Measurements from ENCODE around the gene SWI5.

DNA sequence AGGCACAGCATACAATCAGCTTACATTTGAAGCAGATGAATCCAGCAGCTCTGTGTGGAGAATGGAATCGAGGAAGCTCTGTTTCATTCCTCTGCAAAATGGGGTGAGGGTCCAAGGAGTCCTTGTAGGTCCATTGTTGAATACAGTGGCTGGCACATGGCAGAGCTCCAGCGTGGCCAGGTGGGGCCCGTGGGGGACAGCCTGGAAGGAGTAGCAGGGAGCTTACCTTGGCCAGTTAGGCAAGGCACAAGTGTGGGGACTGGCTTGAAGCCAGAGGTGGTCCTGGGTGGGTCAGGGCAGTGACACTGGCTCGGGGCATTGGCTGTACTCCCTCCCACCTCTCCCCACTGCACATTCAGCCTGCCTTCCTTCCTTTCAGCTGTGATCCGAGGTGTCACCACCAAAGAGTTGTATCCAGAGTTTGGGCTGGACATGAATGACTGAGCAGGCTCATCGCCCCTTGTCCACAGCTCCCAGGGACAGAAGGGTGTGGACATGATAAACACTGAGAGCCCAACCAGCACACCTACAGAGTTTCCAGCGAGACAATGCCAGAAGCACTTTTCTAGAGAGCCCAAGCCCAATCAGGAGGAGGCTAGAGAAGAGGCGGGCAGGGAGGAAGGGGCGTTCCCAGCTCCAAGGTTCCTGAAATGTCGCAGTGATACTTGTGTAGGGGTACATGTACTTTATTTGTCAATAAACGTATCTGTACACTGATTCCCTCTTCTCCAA is 12.4 kb downstream of the SWI5 start:
- TF ChIP-seq, protein P1, sequence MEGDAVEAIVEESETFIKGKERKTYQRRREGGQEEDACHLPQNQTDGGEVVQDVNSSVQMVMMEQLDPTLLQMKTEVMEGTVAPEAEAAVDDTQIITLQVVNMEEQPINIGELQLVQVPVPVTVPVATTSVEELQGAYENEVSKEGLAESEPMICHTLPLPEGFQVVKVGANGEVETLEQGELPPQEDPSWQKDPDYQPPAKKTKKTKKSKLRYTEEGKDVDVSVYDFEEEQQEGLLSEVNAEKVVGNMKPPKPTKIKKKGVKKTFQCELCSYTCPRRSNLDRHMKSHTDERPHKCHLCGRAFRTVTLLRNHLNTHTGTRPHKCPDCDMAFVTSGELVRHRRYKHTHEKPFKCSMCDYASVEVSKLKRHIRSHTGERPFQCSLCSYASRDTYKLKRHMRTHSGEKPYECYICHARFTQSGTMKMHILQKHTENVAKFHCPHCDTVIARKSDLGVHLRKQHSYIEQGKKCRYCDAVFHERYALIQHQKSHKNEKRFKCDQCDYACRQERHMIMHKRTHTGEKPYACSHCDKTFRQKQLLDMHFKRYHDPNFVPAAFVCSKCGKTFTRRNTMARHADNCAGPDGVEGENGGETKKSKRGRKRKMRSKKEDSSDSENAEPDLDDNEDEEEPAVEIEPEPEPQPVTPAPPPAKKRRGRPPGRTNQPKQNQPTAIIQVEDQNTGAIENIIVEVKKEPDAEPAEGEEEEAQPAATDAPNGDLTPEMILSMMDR (conservative IDR thresholded peaks at IDR 0.05 in 1 of 2, IDR thresholded peaks at IDR 0.05 in 1 of 2; ENCODE audit: low read depth in 1 of 2, low read length in 2 of 2) = no peak
- TF ChIP-seq EZH2 (IDR thresholded peaks at IDR 0.05; ENCODE audit: low read length, missing control alignments) = no peak
